Activated CD4-positive, alpha-beta T cell treated with anti-CD3 and anti-CD28 coated beads, Interleukin-2, amount 50 U/mL, for 48 hours (primary cell): ENCODE measurements around the gene IMMP2L.
"Not testable (repeated sequence)": the region's sequence is repeated elsewhere in the genome, so short reads cannot be mapped to it uniquely, and the experiment has no call there.

Experiments
- DNase-seq, 2 experiments: peaks; one replicate each; pipeline ENCODE4 v3.0.0-alpha.2; 2020

IMMP2L gene

DNA sequence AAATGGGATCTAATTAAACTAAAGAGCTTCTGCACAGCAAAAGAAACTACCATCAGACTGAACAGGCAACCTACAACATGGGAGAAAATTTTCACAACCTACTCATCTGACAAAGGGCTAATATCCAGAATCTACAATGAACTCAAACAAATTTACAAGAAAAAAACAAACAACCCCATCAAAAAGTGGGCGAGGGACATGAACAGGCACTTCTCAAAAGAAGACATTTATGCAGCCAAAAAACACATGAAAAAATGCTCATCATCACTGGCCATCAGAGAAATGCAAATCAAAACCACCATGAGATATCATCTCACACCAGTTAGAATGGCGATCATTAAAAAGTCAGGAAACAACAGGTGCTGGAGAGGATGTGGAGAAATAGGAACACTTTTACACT is 111.6 kb downstream of the IMMP2L start:
- not testable (repeated sequence) for DNase-seq

DNA sequence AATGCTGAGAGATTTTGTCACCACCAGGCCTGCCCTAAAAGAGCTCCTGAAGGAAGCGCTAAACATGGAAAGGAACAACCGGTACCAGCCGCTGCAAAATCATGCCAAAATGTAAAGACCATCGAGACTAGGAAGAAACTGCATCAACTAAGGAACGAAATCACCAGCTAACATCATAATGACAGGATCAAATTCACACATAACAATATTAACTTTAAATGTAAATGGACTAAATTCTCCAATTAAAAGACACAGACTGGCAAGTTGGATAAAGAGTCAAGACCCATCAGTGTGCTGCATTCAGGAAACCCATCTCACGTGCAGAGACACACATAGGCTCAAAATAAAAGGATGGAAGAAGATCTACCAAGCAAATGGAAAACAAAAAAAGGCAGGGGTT is 114.8 kb downstream of the IMMP2L start:
- DNase-seq = not testable (repeated sequence)

DNA sequence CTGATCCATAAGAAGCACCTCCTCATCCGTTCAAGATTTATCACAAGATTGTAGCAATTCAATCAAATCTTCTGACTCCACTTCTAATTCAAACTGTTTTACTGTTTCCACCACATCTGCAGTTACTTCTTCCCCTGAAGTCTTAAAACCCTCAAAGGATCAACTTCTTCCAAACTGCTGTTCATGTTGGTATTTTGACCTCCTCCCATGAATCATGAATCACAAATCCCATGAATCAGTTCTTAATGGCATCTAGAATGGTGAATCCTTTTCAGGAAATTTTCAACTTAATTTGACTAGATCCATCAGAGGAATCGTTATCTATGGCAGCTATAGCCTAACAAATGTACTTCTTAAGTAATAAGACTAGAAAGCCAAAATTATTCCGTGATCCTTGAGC is 122.3 kb downstream of the IMMP2L start:
- no peak for DNase-seq

DNA sequence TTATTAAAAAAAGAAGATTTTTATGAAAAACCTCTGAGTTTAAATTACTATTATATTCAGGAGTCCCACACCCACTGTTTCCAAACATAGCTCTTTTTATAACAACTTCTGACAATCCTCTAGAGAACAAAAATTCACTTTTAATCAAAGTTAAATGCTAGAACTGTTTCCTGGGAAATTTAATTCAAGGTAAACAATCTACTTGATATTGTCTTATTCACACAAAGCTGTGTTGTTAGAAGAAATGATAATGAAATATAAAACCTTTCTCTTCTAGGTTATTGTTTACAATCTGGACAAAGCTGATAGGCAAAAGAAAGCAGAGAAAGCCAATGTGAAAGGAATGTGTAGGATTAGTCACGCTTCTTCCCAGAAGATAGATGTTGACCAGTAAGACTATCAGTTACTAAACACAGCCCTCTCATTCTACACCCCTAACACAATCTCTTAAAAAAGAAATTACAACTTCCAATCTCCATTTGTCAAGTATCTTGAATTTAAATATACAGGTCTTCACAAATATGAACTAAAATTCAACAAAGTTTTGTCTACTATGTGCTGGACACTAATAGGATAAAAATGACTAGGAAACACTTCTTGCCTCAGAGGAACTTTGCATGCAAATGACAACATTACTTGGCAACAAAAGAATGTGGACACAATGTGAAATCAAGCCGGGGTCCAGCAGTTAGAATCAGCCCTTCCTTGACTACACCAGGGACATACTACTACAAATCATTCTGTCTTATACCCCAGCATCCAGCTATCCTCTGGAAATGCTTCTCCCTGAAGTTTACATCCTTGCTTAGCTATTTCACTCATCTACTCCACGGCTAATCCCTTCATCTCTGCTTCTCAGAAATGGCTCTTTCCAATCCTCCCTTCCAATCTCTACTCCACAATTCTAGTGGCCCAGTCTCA is 123.7 kb downstream of the IMMP2L start:
- no peak for DNase-seq

DNA sequence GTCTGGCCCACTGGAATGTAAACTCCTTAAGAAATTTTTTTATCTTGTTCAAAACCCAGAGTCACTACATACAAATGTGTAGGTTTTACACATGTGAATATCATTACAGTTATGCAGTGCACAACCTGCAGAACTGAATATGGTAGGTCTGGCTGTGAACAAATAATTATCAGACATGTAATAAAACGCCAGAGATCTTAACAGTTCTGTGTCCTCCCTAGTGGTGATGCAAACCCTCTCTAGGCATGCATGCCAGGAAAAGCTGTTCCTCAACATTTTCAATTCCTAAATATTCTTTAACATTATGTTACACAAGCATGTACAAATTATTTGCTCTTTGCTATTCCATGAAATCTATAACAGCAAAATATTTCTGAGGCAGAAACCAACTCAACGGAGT is 124.6 kb downstream of the IMMP2L start:
- DNase-seq = no peak

DNA sequence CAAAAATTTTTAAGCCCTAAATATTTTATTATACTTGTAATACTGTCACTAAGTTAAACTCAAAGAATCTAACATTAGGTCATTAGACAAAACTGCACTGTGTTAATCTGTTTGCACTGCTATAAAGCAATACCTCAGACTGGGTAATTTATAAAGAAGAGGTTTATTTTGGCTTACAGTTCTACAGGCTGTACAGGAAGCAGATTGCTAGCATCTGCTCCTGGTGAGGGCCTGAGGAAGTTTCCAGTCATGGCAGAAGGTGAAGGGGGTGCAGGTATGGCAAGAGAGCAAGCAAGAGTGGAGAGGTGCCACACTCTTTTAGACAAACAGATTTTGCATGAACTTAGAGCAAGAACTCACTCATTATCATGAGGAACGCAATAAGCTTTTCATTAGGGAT is 125.7 kb downstream of the IMMP2L start:
- no peak for DNase-seq

DNA sequence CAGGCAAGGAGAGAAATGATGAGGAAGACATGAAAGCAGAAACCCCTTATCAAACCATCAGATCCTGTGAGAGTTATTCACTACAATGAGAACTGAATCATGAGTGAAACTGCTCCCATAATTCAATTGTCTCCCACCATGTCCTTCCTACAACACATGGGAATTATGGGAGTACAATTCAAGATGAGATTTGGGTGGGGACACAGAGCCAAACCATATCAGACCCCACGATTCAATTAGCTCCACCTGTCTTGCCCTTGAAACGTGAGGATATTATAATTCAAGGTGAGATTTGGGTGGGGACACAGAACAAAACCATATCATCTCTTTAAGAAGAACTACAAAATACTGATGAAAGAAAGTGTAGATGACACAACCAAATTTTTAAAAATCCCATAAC is 128.9 kb downstream of the IMMP2L start:
- DNase-seq = no peak

DNA sequence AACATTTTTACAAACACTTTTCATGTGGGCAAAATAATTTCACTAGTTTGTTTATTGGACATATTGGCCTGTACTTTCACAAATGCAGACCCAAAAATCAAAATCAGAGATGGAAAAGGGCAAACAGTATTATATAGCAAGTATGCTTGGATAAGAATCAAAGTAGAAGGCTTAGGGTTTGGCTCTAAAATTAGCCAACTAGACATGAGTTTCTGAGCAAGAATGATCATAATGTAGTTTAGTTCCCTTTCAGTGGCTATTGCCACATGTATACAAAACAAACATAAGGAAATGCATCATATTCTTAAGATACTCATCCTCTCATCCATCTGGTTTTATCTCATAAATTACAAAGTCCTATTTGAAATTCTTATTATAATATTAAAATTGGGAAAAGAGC is 132.5 kb downstream of the IMMP2L start:
- DNase-seq = no peak

DNA sequence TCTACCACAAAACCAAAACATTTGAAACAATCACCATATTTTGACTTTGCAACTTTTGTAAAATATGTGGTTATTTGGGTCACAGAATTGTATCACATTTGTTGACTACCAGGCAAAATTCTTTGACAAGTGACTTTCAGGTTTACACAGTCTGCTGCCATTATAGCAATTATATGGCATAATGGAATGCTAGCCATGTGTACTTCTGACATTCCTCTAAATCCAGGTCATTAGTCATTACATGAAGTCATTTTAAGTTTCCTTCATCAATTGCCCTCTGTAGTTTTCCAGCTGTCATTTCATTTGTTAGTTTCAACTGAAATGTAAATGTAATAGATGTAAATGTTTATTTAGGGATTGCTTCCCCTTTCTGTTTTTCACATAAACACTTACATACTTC is 137.5 kb downstream of the IMMP2L start:
- no peak for DNase-seq

DNA sequence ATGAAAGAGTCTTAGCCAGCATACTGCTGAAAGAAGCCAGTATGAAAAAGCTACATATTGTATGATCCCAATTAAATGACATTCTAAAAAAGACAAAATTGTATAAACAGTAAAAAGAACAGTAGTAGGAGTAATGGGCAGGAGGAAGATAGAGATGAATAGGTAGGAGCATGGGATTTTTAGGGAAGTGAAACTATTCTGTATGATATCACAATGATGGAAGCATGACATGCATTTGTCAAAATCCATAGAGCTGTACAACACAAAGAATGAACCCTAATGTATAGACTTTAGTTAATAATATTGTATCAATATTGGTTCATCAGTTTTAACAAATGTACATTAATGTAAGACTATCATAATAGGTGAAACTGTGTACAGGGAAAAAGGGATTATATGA is 147.9 kb downstream of the IMMP2L start:
- DNase-seq = no peak

DNA sequence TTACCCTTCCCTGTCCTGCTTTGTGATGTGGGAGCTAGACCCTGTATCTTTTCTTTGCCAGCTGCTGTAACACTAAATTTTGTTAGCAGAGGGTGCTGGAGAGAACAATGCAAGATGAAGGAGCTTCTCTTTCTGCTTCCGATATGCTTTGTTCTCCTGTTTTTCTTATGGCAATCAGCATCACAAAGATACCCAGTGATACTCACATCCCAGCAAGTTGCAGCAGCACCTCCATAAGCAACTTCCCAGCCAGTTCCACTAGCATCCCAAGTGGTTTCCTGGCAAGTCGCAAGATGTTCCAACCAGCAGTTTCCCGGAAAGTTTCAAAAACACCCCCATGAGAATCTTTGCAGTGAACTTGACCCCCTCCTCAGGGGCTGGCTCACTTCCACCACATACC is 148.6 kb downstream of the IMMP2L start:
- DNase-seq = no peak

DNA sequence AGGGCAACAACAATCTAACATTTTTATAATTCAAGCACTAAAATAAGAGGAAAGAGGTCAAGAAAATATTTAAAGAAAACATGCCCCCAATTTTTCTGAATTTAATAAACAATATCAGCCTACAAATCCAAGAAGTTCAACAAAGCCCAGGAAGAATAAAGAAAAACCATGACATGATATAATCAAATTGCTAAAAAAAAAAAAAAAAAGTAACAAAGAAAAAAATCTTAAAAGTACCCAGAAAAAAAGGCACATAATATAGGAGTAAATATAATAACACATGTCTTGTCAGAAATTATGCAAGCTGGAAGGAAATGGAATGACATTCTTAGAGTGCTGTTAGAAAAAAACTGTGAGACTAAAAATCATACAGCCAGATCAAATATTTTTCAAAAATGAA is 151.4 kb downstream of the IMMP2L start:
- no peak for DNase-seq

DNA sequence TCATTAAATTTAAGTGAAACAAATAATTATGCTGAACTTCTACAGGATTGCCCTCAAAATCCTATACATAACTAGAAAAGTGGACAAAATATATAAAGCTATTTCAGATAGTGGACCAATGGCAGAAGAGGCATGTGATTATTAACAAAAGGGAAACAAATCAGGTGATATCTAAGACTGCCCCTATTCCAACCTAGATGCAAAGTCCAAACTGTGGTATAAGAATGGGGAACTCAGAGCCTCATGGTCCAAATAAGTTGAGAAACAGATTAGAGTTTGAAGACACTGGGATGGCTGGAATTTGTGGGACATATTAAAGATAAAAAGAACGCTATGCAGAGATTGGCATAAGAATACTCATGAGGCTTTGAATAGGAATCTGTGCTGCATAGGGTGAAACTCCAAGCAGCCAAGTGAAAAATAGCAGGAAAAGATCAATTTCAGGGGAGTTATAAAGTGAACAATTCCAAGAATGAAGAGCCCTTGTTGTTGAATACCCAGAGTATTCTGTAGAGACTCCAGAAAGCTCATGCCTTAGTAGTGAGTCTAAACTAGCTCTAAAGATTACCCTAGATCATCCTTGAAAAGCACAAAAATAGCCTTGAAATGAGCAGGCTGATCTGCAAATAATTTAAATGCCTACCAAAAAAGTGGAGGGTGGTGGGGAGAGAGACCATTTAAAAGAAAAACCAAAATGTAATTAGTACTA is 152.4 kb downstream of the IMMP2L start:
- no peak for DNase-seq

DNA sequence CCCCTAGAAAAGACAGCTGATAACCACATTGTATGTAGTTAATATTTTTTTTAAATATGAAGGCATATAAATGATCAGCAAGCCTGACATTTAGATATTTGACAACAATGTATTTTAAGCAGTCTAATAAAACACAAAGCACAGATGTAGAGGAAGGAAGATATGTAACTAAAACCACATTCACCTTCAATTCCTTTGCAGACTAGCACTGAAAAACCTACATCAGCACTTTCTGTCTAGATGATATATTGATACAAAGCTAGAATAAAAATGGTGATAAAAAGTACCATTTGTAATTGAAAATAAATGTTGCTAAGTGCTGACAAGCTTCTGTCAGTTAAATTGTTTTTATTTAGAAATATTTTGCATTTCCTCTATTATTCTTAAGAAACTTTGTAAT is 153.6 kb downstream of the IMMP2L start:
- DNase-seq = no peak

DNA sequence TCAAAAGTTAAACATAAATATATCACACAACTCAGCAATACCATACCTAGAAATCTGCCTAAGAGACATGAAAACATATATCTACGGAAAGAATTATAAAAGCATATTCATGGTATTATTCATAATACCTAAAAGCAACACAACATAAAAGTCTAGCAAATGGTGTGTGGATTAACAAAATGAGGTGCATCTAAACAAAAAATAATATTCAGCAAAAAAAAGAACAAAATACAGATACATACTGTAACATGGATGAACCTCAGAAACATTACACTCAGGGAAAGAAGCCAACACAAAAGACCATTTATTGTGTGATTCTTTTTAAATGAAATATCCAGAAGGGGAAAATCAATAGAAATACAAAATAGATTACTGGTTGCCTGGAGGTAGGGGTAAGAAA is 155.0 kb downstream of the IMMP2L start:
- no peak for DNase-seq

DNA sequence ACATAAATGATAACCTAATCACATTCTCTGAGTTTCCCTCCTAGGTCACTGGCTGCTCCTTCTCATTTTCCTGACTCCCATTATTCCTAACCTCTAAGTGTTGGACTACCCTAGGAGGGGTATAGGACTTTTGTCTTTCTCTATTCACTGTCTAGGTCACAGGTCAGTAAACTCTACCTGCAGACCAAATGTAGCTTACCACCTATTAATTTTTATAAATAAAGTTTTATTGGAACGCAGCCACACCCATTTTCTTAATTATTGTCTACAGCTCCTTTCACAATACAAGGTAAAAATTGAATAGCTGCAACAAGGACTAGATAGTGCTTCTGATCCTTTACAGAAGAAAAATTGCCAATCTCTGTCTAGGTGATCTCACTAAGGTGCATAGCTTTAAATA is 156.7 kb downstream of the IMMP2L start:
- DNase-seq = no peak

DNA sequence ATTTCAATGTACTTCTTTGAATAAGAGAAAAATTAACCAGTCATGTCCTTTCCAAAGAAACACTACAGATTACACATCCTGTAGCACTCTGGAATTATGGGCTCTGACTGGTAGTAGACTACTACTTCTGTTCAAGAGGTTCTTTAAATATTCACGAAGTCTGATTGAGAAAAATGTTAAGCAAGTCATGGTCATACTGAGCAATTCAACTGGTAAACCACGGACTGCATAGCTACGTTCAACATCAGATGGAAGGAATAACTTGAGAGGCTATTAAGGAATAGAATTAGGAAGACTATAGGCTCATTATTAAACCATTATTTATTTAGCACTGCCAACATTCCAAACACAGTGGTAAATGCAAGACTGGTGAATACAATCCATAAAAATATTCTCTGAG is 160.8 kb downstream of the IMMP2L start:
- DNase-seq = no peak

DNA sequence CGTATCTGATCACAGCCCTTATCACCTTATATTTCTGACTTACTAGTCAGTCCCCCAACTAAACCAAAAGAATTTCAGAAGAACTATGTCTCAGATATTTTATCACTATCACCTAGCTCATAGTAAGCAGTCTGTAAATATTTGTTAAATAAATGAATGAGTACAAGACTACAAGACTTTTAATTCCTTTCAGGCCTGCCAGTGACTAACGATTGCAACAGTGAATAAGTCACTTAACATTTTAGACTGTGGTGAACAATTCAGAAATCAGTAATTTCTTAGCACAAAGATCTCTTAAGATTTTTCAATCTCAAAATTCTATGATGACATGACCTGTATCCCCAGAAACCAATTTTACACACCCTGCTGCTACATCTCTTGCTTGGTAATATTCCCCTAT is 162.2 kb downstream of the IMMP2L start:
- DNase-seq = no peak

DNA sequence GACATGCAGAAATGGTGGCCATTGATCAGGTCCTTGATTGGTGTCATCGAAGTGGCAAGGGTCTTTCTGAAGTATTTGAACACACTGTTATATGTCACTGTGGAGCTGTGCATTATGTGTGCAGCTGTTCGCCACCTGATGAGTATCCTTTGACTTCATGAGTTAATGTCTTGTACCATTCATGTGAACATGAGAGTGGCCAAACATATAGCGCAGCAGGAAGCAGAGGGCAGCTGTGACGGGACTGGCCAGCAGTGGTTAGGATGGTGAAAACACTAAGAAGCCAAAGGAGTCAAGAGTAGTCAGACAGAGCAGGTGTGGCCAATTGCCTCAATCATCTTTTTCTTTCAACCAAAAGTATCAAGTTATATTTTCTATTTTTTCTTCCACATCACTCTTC is 167.4 kb downstream of the IMMP2L start:
- DNase-seq = no peak

DNA sequence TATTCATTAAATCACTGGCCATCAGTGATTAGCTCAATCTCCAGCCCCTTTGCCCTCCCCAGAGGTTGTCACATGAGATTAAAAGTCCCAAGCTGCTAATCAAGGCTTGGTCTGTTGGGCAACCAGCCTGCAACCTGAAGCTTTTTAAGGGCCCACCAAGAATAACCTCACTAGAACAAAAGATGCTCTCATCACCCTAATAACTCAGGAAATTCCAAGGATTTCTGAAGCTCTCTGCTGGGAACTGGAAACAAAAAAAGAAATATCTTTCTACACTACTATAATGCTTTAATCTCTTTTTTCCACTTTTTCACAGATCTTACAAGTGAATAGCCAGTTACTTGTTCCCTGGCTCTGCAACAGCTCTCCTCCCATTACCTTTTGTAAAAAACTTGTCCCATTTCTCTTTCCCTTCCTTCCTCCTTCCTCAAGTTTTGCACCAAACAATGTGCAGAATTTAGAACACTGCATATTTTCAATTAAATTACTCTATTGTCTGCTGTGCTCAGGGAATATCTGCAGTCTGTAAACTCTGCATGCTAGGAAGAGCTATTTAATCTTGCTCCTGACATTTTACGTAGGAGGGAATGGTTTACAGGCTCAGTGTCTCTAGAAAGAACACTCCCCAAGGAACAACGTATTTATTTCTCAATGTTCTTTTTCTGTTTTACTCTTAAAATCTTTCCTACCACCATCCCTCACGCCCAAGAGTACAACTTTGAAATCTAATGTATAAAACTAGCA is 169.1 kb downstream of the IMMP2L start:
- no peak for DNase-seq

DNA sequence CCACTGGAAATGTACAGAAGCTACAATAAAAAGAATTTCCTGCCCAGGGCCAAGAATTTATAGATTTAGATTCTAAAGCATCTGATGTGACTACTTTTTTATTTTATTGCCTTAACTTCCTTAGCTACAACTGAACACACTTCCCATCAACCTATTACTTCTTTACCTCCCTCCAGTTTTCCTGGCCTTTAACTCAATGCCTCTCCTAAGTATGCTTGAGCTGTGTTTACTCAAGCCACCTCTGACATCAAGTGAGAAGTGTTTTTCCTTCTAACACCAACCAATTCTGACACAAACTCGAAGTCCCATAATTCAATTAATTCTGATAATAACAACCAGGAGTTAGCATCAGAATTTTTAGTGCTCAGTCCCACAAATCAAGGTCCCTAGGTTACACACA is 170.0 kb downstream of the IMMP2L start:
- no peak for DNase-seq

DNA sequence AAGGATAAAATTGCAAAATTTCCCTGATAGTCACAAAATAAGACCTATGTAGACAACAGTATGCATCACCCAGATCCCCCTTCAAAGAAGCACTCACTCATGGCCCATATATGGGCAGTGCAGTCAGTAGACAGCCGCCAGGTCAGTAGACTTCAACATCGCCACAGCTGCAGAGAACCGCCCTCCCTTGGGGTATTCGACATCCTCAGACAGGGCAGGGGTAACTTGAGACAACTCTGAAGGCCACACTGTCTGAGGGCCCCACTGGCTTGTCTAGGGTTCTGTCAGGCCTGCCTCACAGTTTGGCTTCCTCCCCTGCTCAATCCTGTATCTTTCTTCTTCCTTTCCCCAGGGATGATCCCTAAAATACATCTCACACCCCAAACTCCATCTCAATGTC is 172.3 kb downstream of the IMMP2L start:
- DNase-seq = no peak

DNA sequence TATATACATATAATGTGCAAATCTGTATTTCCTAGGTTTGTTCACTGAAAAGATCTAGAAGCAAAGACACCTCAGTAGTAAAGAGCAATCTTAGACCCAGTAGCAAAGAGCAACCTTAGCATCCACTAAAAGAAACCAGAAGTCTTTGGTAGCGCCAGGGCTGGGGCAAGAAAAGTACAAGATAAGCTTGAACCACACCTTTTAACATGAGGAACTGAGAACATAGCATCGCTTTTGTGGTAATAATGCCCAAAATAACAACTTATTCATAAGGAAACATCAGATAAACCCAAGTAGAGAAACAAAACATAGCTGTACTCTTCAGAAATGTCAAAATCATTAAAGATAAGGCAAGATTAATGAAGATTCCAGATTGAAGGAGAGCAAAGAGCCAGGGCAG is 173.4 kb downstream of the IMMP2L start:
- no peak for DNase-seq

DNA sequence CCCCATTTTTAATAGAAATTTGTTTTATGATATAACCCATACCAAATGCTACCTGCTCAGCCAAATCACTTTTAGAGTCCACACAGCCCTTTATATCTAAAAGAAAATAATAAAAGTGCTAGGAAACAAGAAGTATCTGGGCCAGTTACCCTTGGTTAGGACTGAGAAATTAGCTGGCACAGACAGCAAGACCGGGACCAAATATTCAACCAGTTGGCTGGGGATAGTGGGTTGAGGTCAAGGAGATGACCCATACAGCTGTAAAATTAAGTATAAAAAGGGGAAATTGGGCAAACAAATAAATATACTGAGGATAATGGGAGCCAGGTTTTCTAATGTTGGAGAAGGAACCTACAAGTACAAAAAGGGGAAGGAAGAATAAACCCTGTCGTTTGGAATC is 174.3 kb downstream of the IMMP2L start:
- no peak for DNase-seq
